SU-DHL-6 (cell line): ENCODE data around the gene RNF31.

Source experiments
- H2AFZ ChIP-seq: fragments of 200-600 bp; sonication (generic); 2 replicates; pipeline ENCODE4 v1.6.1; 2014; ENCODE audit warnings: low read depth, mild to moderate bottlenecking, moderate library complexity, mixed read lengths, antibody characterized with exemption, low read length; ENCODE audit not compliant: severe bottlenecking
- H3F3A ChIP-seq: fragments of 200-600 bp; shearing (Covaris generic); 2 replicates; pipeline ENCODE4 v1.6.0; 2016; ENCODE audit warnings: antibody characterized with exemption, mild to moderate bottlenecking; ENCODE audit not compliant: insufficient read depth
- H3K27ac ChIP-seq: fragments of 200-600 bp; sonication (generic); 2 replicates; pipeline ENCODE4 v1.5.1; 2016; ENCODE audit warnings: low read depth, mild to moderate bottlenecking, low read length, moderate library complexity, mixed read lengths
- H3K27me3 ChIP-seq: fragments of 200-600 bp; sonication (generic), shearing (Covaris generic); 2 replicates; pipeline ENCODE4 v1.6.0; 2014; ENCODE audit warnings: mild to moderate bottlenecking, low read length
- H3K36me3 ChIP-seq: fragments of 200-600 bp; sonication (generic); 2 replicates; pipeline ENCODE4 v1.6.1; 2014; ENCODE audit warnings: mild to moderate bottlenecking, low read length, mixed read lengths
- H3K4me2 ChIP-seq: fragments of 300-600, 200-600 bp; shearing (Covaris generic), sonication (generic); 2 replicates; pipeline ENCODE4 v1.6.0; 2014; ENCODE audit warnings: low read length, low read depth, mild to moderate bottlenecking; ENCODE audit not compliant: poor library complexity, severe bottlenecking
- H3K4me3 ChIP-seq: fragments of 200-600 bp; sonication (generic); 2 replicates; pipeline ENCODE4 v1.5.1; 2014; ENCODE audit warnings: antibody characterized with exemption, low read length, mild to moderate bottlenecking, mixed read lengths; ENCODE audit not compliant: insufficient read depth, poor library complexity, severe bottlenecking
- H3K79me2 ChIP-seq: fragments of 200-600 bp; sonication (generic); 2 replicates; pipeline ENCODE4 v1.6.1; 2014; ENCODE audit warnings: mild to moderate bottlenecking, low read length, moderate library complexity; ENCODE audit not compliant: insufficient read depth
- H3K9ac ChIP-seq: fragments of 200-600 bp; sonication (generic); 2 replicates; pipeline ENCODE4 v1.7.0; 2014; ENCODE audit warnings: mild to moderate bottlenecking, low read length
- H3K9me2 ChIP-seq: fragments of 200-600 bp; sonication (generic); replicated peaks from 2 replicates; pipeline ENCODE4 v1.6.1; 2014; ENCODE audit warnings: low read length; ENCODE audit not compliant: insufficient read depth
- H3K9me3 ChIP-seq: fragments of 200-600 bp; sonication (generic); 2 replicates; pipeline ENCODE4 v1.6.1; 2014; ENCODE audit warnings: low read length, mixed read lengths; ENCODE audit not compliant: insufficient read depth
- H4K20me1 ChIP-seq: fragments of 200-600 bp; sonication (generic); 2 replicates; pipeline ENCODE4 v1.6.1; 2014; ENCODE audit warnings: low read depth, mild to moderate bottlenecking, antibody characterized with exemption, low read length, moderate library complexity, mixed read lengths
- CTCF ChIP-seq: fragments of 200-600 bp; sonication (generic); IDR thresholded peaks from one replicate; pipeline ENCODE4 v1.5.1; 2017; ENCODE audit warnings: antibody characterized with exemption, mild to moderate bottlenecking, low read length, moderate library complexity; ENCODE audit not compliant: insufficient read depth, poor library complexity, severe bottlenecking
- EZH2phosphoT487 ChIP-seq: fragments of 200-600 bp; sonication (generic), shearing (Covaris generic); conservative IDR thresholded peaks from 2 replicates; pipeline ENCODE4 v1.6.1; 2018; ENCODE audit warnings: mild to moderate bottlenecking, antibody characterized with exemption, low read length, moderate library complexity, mixed read lengths

The RNF31 gene

GRCh38 chr14:24123424-24124417, 23.6 kb upstream of the RNF31 start:
- TF ChIP-seq EZH2phosphoT487 = no peak
- TF ChIP-seq CTCF = no peak
- H2AFZ ChIP-seq = no peak overlapping the region

GRCh38 chr14:24126939-24127338, 20.4 kb upstream of the RNF31 start:
- no peaks in the 10 kb centered on the region for H3K36me3 ChIP-seq
- no peak overlapping the region for H3K4me3 ChIP-seq
- H3K27me3 ChIP-seq = no peaks in the 10 kb centered on the region
- no peak overlapping the region for H3K4me2 ChIP-seq
- TF ChIP-seq CTCF = no peak
- no peak for TF ChIP-seq EZH2phosphoT487
- no peaks in the 10 kb centered on the region for H3K9me2 ChIP-seq
- no peak overlapping the region for H3K27ac ChIP-seq
- H3F3A ChIP-seq = no peaks in the 10 kb centered on the region; the same call in 1 of the 2 replicates
- no peak overlapping the region for H3K9ac ChIP-seq
- no peak overlapping the region for H2AFZ ChIP-seq
- H3K79me2 ChIP-seq = no peaks in the 10 kb centered on the region
- H3K9me3 ChIP-seq = no peaks in the 10 kb centered on the region
- no peaks in the 10 kb centered on the region for H4K20me1 ChIP-seq

More at GRCh38 chr14:24123424-24124417, 23.6 kb upstream of the RNF31 start:
- no peak overlapping the region for H3K4me2 ChIP-seq
- H3K27me3 ChIP-seq = no peaks in the 10 kb centered on the region
- H3K9me3 ChIP-seq = no peaks in the 10 kb centered on the region
- no peak overlapping the region for H3K27ac ChIP-seq
- no peaks in the 10 kb centered on the region for H4K20me1 ChIP-seq
- no peak overlapping the region for H3K4me3 ChIP-seq
- no peaks in the 10 kb centered on the region for H3K79me2 ChIP-seq
- H3F3A ChIP-seq = no peaks in the 10 kb centered on the region; the same call in 1 of the 2 replicates
- H3K9me2 ChIP-seq = no peaks in the 10 kb centered on the region
- no peaks in the 10 kb centered on the region for H3K36me3 ChIP-seq
- H3K9ac ChIP-seq = no peak overlapping the region

GRCh38 chr14:24127673-24128072, 19.6 kb upstream of the RNF31 start:
- Histone ChIP-seq H3K9ac (no peak overlapping the region), H3K4me2 (no peak overlapping the region), H3K79me2 (no peaks in the 10 kb centered on the region), H3K4me3 (no peak overlapping the region), H2AFZ (no peak overlapping the region), H3K9me3 (no peaks in the 10 kb centered on the region), H3K9me2 (no peaks in the 10 kb centered on the region), H3F3A (no peaks in the 10 kb centered on the region; the same call in 1 of the 2 replicates), H3K27me3 (no peaks in the 10 kb centered on the region), H3K27ac (no peak overlapping the region), H3K36me3 (no peaks in the 10 kb centered on the region), H4K20me1 (no peaks in the 10 kb centered on the region)
- TF ChIP-seq EZH2phosphoT487 (no peak), CTCF (no peak)
